GM12801 (cell line): ENCODE results near the gene PSME3.

Experiments used
- CTCF ChIP-seq: IDR thresholded peaks from one replicate; pipeline ENCODE4 v1.5.1; 2011; ENCODE audit warnings: control low read depth; ENCODE audit not compliant: insufficient read length; ENCODE audit errors: extremely low read depth

PSME3 gene

GRCh38 chr17:42832934-42833766 lies at the start of gene PSME3:
Gene PSME3 (plus strand): TSS chr17:42833397. CDS start chr17:42833632, 235 bp downstream.
- TF ChIP-seq CTCF = no peak

- no peak for TF ChIP-seq CTCF
These were observed 49.4 kb upstream of the PSME3 start for GRCh38 chr17:42783791-42784138.

GRCh38 chr17:42784409-42784808 lies 48.8 kb upstream of the PSME3 start:
- TF ChIP-seq CTCF = no peak

GRCh38 chr17:42784811-42785592 lies 48.2 kb upstream of the PSME3 start:
- no peak for TF ChIP-seq CTCF

GRCh38 chr17:42787266-42787665 lies 45.9 kb upstream of the PSME3 start:
- no peak for TF ChIP-seq CTCF

- TF ChIP-seq CTCF = no peak
These were observed 41.2 kb upstream of the PSME3 start for GRCh38 chr17:42791948-42792347.

- no peak for TF ChIP-seq CTCF
These were observed 40.7 kb upstream of the PSME3 start for GRCh38 chr17:42792545-42792944.
